ENCODE results near the gene GTF3C4. TPM values are rescaled to one million over a fixed set of nuclear protein-coding genes. Genes with fewer than 3 reads are reported as not detected.

GTF3C4 gene
- total RNA-seq, 1 experiment from 2014 or later = 42.5 TPM

- Histone ChIP-seq H2BK15ac (ENCODE audit: low read depth, low read length) (no peak overlapping the region), H4K5ac (ENCODE audit: insufficient read length, low read depth, low read length) (no peak overlapping the region), H3K56ac (ENCODE audit: insufficient read length, low read depth, low read length) (no peak overlapping the region), H2BK20ac (ENCODE audit: low read depth, low read length, poor library complexity, severe bottlenecking) (no peak overlapping the region), H2AK5ac (ENCODE audit: insufficient read length, low read length) (no peak overlapping the region), H2BK12ac (ENCODE audit: insufficient read length, low read depth, low read length) (no peak overlapping the region), H3K14ac (ENCODE audit: insufficient read depth, low read length) (no peak overlapping the region), H3K18ac (ENCODE audit: insufficient read length, low read depth, low read length) (no peak overlapping the region), H3K4ac (ENCODE audit: low read depth, low read length) (no peak overlapping the region), H3K23ac (ENCODE audit: insufficient read length, low read depth, low read length) (no peak overlapping the region), H4K8ac (replicated peaks; ENCODE audit: insufficient read length, low read depth, low read length) (no peak overlapping the region), H3K9me3 (ENCODE audit: control insufficient read depth, low read depth, low read length) (no peaks in the 10 kb centered on the region), H3K79me2 (ENCODE audit: insufficient read depth, low read length) (no peaks in the 10 kb centered on the region), H3K4me2 (ENCODE audit: insufficient read depth, insufficient read length, low read length) (no peak overlapping the region), H4K20me1 (ENCODE audit: control insufficient read depth, insufficient read depth, insufficient read length) (no peaks in the 10 kb centered on the region), H3T11ph (ENCODE audit: low read length) (no peak overlapping the region), H2AFZ (ENCODE audit: low read length) (no peak overlapping the region), H3K79me1 (ENCODE audit: insufficient read depth, low read depth, low read length, poor library complexity, severe bottlenecking) (peaks cover 2% of the 10 kb centered on the region), H4K91ac (ENCODE audit: insufficient read length, low read depth, low read length) (no peak overlapping the region), H3K23me2 (ENCODE audit: insufficient read length, low read depth, low read length, poor library complexity, severe bottlenecking) (no peaks in the 10 kb centered on the region), H3K27me3 (ENCODE audit: insufficient read depth, low read length) (no peaks in the 10 kb centered on the region), H3K27ac (ENCODE audit: insufficient read length, low read depth, low read length) (no peak overlapping the region), H3K9ac (ENCODE audit: extremely low read depth, insufficient read length, low read length) (no peak overlapping the region), H2BK5ac (ENCODE audit: insufficient read length, low read length) (no peak overlapping the region), H2BK120ac (ENCODE audit: low read depth, low read length, poor library complexity, severe bottlenecking) (no peak overlapping the region), H3K4me1 (ENCODE audit: insufficient read depth, low read length) (no peaks in the 10 kb centered on the region)
- Mint-ChIP-seq H3K36me3 (ENCODE audit: insufficient read depth in 1 of 3, low read depth in 3 of 3) (peaks cover 13 to 57% (median 31%) of the 10 kb centered on the region in 3 experiments; a peak in 6 of 7 replicates), H3K9me3 (no peaks in the 10 kb centered on the region), H3K27ac (no peak overlapping the region), H3K4me3 (no peak overlapping the region), H3K4me1 (no peaks in the 10 kb centered on the region; a peak in 1 of 4 replicates), H3K27me3 (ENCODE audit: low read depth) (no peaks in the 10 kb centered on the region)
- TF ChIP-seq CTCF (conservative IDR thresholded peaks at IDR 0.05) = no peak
- WGBS (ENCODE audit: extremely low coverage, insufficient read length, low lambda C conversion rate) = no CpG with 5 or more reads among the region's 7 CpGs
- no peak for DNase-seq
Observed at GRCh38 chr9:132656299-132656698, 14.0 kb upstream of the GTF3C4 start.

Measured in H9 (cell line).